BE2C (cell line): Measurements from ENCODE around the gene ABCB9.

ENCODE experiments used
- DNase-seq: peaks from one replicate; pipeline ENCODE4 v3.0.0-alpha.2; 2020
- H3K27me3 ChIP-seq: fragments of 250-450 bp; sonication (Bioruptor Pico); 2 replicates; pipeline ENCODE4 v1.5.1; 2020; ENCODE audit warnings: mild to moderate bottlenecking
- H3K36me3 ChIP-seq: fragments of 250-450 bp; sonication (Bioruptor Pico); 2 replicates; pipeline ENCODE4 v1.5.1; 2020; ENCODE audit warnings: mild to moderate bottlenecking
- H3K4me1 ChIP-seq: fragments of 250-450 bp; sonication (Bioruptor Pico); 2 replicates; pipeline ENCODE4 v1.5.1; 2020
- H3K4me3 ChIP-seq: 2 replicates; pipeline ENCODE4 v1.5.1; 2011; ENCODE audit warnings: low read depth, low read length
- H3K9me3 ChIP-seq: fragments of 250-450 bp; sonication (Bioruptor Pico); 2 replicates; pipeline ENCODE4 v1.5.1; 2020
- TF ChIP-seq, protein P1 (sequence below): IDR thresholded peaks from 2 replicates; pipeline ENCODE4 v1.5.1; 2012; ENCODE audit warnings: mild to moderate bottlenecking, low read depth, low read length

Gene ABCB9

DNA sequence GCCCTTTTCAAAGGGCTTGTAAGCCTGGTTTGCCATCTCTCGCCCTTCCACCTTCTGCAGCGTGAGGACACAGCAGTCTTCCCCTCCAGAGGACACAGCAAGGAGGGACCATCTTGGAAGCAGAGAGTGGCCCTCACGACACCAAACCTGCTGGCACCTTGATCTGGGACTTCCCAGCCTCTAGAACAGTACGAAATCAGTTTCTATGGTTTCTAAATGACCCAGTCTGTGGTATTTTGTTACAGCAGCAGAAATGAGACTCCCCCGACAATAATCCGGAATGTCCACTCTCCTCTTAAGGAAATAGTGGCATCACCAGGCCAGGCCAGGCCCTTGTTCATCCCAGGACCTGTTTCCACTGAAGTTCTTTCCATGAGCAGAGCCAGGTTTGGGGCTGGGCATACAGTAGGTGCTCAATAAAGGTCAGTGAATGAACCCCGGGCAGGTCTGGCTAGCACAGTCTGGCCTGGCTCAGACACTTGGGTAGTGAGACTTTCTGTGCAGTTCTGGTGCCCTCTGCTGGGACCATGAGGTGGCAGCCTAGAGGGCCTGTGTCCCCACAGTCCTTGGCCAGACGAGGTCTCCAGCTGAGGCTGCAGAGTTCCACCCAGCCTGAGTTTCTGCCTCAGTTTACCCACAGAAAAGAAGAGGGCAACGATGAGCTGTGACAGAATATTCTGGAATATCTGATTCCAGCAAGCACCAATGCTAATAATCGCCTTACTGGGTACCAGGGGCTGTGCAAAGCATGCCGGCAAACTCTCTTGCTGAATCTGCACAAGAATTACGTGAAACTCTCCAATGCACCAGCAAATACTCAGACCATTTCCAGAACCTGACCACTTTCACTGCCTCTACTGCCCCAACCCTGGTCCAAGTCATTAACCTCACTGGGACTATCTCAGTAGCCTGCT is 14.0 kb downstream of the ABCB9 start:
- TF ChIP-seq, protein P1, sequence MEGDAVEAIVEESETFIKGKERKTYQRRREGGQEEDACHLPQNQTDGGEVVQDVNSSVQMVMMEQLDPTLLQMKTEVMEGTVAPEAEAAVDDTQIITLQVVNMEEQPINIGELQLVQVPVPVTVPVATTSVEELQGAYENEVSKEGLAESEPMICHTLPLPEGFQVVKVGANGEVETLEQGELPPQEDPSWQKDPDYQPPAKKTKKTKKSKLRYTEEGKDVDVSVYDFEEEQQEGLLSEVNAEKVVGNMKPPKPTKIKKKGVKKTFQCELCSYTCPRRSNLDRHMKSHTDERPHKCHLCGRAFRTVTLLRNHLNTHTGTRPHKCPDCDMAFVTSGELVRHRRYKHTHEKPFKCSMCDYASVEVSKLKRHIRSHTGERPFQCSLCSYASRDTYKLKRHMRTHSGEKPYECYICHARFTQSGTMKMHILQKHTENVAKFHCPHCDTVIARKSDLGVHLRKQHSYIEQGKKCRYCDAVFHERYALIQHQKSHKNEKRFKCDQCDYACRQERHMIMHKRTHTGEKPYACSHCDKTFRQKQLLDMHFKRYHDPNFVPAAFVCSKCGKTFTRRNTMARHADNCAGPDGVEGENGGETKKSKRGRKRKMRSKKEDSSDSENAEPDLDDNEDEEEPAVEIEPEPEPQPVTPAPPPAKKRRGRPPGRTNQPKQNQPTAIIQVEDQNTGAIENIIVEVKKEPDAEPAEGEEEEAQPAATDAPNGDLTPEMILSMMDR: peak; percentile 91
- no peaks in the 10 kb centered on the region for H3K9me3 ChIP-seq
- DNase-seq: peak; percentile 79
- peaks cover 3% of the 10 kb centered on the region; the same call in 1 of the 2 replicates for H3K36me3 ChIP-seq
- H3K27me3 ChIP-seq: no peaks in the 10 kb centered on the region
- H3K4me1 ChIP-seq: no peaks in the 10 kb centered on the region
- H3K4me3 ChIP-seq: no peak overlapping the region

DNA sequence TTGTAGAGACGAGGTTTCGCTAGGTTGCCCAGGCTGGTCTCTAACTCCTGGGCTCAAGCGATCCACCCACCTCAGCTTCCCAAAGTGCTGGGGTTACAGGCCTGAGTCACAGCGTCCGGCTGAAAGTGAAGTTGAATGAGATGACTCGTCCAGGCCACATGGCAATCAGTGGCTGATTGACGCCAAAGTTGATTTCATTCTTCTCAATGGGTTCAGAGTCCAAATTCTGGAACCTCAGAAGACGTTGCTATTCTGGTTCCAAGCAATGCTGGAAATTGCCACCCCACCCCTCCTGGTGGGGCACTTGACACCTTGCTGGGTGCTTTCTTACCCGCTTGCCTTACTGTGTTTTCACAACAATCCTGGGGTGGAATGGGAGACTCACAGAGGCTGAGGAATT is 14.9 kb downstream of the ABCB9 start:
- no peak for DNase-seq
- H3K9me3 ChIP-seq: no peaks in the 10 kb centered on the region
- H3K36me3 ChIP-seq: peaks cover 3% of the 10 kb centered on the region; the same call in 1 of the 2 replicates
- H3K27me3 ChIP-seq: no peaks in the 10 kb centered on the region
- no peaks in the 10 kb centered on the region for H3K4me1 ChIP-seq
- TF ChIP-seq, protein P1: no peak
- H3K4me3 ChIP-seq: no peak overlapping the region

DNA sequence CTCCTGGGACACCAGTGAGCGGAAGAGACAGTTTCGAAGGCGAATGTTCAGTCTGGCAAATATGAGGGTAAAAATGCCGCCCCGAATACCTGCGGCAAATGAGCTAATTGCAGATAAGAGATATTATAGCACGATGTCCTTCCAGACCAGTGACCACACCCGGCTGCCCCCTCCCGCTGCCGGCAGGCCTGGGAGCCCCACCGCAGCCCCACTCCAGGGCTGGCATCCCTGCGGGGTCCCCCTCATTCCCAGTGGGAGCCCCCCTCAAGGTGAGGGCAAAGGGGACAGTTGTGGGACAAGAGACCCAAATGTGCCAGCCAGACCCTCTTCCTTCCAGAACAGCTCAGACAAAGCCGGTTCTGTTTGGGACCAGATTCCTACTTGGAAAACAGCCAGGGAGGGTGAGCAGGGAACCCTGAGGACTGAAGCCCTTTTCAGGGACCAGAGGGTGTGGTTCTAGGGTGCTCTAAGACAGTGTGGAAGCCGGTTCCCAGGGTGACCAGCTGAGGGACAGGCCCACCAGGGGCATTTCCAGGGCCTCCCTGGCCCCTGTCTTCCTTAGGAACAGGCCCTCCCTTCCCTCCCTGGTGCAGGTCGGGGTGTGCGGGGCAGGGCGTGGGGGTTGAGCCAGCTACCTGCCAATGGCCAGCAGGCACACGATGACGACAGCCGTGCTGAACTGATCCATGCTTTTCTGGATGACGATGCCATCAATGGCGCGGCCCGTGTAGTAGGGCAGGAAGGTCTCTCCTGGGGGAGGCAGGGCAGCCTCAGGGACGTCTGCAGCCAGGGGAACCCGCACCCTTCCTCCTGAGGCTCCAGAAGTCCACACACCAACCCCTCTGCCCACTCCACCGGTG is 16.2 kb downstream of the ABCB9 start:
- DNase-seq: no peak
- Histone ChIP-seq H3K36me3 (no peaks in the 10 kb centered on the region), H3K4me1 (no peaks in the 10 kb centered on the region), H3K9me3 (no peaks in the 10 kb centered on the region), H3K27me3 (no peaks in the 10 kb centered on the region), H3K4me3 (no peak overlapping the region)
- TF ChIP-seq, protein P1: no peak

DNA sequence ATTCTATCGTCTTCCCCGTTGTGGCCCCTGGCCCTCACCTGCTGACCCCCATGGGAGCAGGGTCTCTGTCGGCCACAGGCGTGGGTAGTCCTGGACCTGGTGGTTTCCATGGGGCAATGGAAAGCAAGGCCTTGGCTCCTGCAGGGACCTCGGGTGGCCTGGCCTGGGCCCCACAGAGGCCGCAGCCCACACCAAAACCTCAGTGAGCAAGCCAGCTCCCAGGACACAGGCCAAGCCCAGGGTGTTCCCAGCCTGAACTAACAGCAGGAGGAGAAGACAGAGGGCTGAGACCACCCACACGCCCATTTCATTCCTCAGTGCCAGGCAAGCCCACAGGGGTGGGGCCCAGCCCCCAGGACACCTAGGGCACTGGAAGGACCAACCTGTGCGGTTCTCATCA is 16.9 kb downstream of the ABCB9 start:
- TF ChIP-seq, protein P1: no peak

DNA sequence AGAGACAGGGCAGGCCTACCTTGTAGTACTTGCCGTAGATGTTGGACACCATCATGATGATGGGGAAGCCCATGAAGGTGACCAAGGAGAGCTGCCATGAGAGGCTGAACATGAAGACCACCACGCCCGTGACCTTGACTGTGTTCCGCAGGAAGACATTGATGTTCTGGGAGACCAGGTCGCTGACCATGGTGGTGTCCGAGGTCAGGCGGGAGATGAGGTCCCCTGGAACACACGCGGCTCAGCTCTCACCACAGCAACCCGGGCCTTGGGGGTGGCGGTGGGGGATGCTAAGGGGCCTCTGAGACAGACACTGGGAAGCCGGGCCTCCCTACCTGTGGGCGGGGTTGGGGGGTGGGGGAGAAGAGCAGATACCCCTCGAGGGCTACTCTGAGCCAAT is 17.7 kb downstream of the ABCB9 start:
- Histone ChIP-seq H3K36me3 (no peaks in the 10 kb centered on the region), H3K9me3 (no peaks in the 10 kb centered on the region), H3K4me1 (no peaks in the 10 kb centered on the region), H3K27me3 (no peaks in the 10 kb centered on the region), H3K4me3 (no peak overlapping the region)
- DNase-seq: no peak
- TF ChIP-seq, protein P1: no peak

More for the DNA sequence above, 16.9 kb downstream of the ABCB9 start:
- Histone ChIP-seq H3K27me3 (no peaks in the 10 kb centered on the region), H3K4me1 (no peaks in the 10 kb centered on the region), H3K36me3 (no peaks in the 10 kb centered on the region), H3K4me3 (no peak overlapping the region), H3K9me3 (no peaks in the 10 kb centered on the region)
- DNase-seq: no peak
